HCT116 (cell line): ENCODE results near the gene PGGHG. TPM values are rescaled to one million over a fixed set of nuclear protein-coding genes. Genes with fewer than 3 reads are reported as not detected.

Experiments used
- ATAC-seq: fragments of 200-7000 bp; cut with Tn5 transposase; 2 replicates; pipeline ENCODE4 v1.9.1; 2020; ENCODE audit warnings: mild to moderate bottlenecking, moderate library complexity
- BruUV-seq: library from RNA; stranded (reverse); fragments of 400-500 nt; replicated peaks from 2 replicates; lab custom pipeline; 2021; lab: Mats Ljungman, UMichigan
- CTCF ChIA-PET: fragments of 300-600 bp; sonication (Branson Sonifier 250); formaldehyde crosslinking; loops from one replicate; lab custom pipeline; 2021; ENCODE audit warnings: antibody characterized with exemption; lab: Charles Lee
- POLR2A ChIA-PET: fragments of 300-600, 350-600 bp; sonication (Branson Sonifier 250); formaldehyde crosslinking; loops from one replicate; lab custom pipeline; 2021; ENCODE audit warnings: antibody characterized with exemption; lab: Charles Lee
- RAD21 ChIA-PET, 2 experiments: fragments of 300-600 bp; sonication (Branson Sonifier 250); formaldehyde crosslinking; loops; one replicate each; lab custom pipeline; 2023; ENCODE audit warnings: low total read pairs in 2 of 2; ENCODE audit not compliant: uncharacterized antibody in 2 of 2, unreplicated experiment in 2 of 2, low non-redundant PET in 1 of 2; lab: Charles Lee
- DNase-seq: peaks from one replicate; pipeline ENCODE4 v3.0.0-alpha.2; 2010; ENCODE audit warnings: low read depth, low spot score
- H2AFZ ChIP-seq: fragments of 200-600 bp; shearing (Covaris generic), sonication (generic); 2 replicates; pipeline ENCODE4 v1.6.1; 2017; ENCODE audit warnings: low read depth, mixed run types, mixed read lengths, antibody characterized with exemption, low read length; ENCODE audit not compliant: poor library complexity, severe bottlenecking
- H3K27ac ChIP-seq: 2 replicates; pipeline ENCODE4 v1.5.1; 2012; ENCODE audit warnings: low read depth, low read length
- H3K27me3 ChIP-seq: fragments of 200-600 bp; sonication (generic); 2 replicates; pipeline ENCODE4 v1.6.1; 2016; ENCODE audit warnings: mixed run types, low read length, mixed read lengths; ENCODE audit not compliant: insufficient read depth
- H3K36me3 ChIP-seq, 2 experiments: fragments of 200-500 bp in 1 of 2; fragments of 200-600 bp in 1 of 2; sonication (Bioruptor generic) in 1 of 2; sonication (generic) in 1 of 2; 2 replicates each; pipeline versions ENCODE4 v1.5.1 to v1.6.1; 2014 to 2016; ENCODE audit warnings: low read length in 2 of 2, inconsistent platforms in 1 of 2, mixed read lengths in 1 of 2, mixed run types in 1 of 2; ENCODE audit not compliant: insufficient read depth in 2 of 2, control insufficient read depth in 1 of 2
- H3K4me1 ChIP-seq, 2 experiments: fragments of 200-600 bp in 1 of 2; sonication (generic) in 1 of 2; 2 replicates each; pipeline versions ENCODE4 v1.5.1 to v1.6.1; 2012 to 2017; ENCODE audit warnings: low read length in 2 of 2, inconsistent platforms in 1 of 2, mild to moderate bottlenecking in 1 of 2, mixed read lengths in 1 of 2, mixed run types in 1 of 2, moderate library complexity in 1 of 2; ENCODE audit not compliant: insufficient read depth in 2 of 2, control insufficient read depth in 1 of 2
- H3K4me2 ChIP-seq: fragments of 200-600 bp; sonication (generic); 2 replicates; pipeline ENCODE4 v1.6.1; 2017; ENCODE audit warnings: mixed run types, low read length, mixed read lengths
- H3K4me3 ChIP-seq, 2 experiments: fragments of 200-600 bp in 1 of 2; sonication (generic) in 1 of 2; replicated peaks in 1 of 2; 2 replicates each; pipeline ENCODE4 v1.5.1; 2011 to 2016; ENCODE audit warnings: low read length in 2 of 2, control low read depth in 1 of 2, low read depth in 1 of 2, mild to moderate bottlenecking in 1 of 2, mixed read lengths in 1 of 2, mixed run types in 1 of 2
- H3K79me2 ChIP-seq: fragments of 200-600 bp; sonication (generic); 2 replicates; pipeline ENCODE4 v1.6.1; 2017; ENCODE audit warnings: mild to moderate bottlenecking, mixed run types, low read length, moderate library complexity, mixed read lengths; ENCODE audit not compliant: insufficient read depth
- H3K9ac ChIP-seq: fragments of 200-600 bp; sonication (generic); 2 replicates; pipeline ENCODE4 v1.6.1; 2016; ENCODE audit warnings: low read length, mixed read lengths
- H3K9me2 ChIP-seq: fragments of 200-600 bp; sonication (generic), shearing (Covaris generic); 2 replicates; pipeline ENCODE4 v1.6.1; 2017; ENCODE audit warnings: mixed run types, mild to moderate bottlenecking, moderate library complexity; ENCODE audit not compliant: insufficient read depth
- H3K9me3 ChIP-seq, 2 experiments: fragments of 200-500 bp in 1 of 2; fragments of 200-600 bp in 1 of 2; sonication (Bioruptor generic) in 1 of 2; sonication (generic) in 1 of 2; 2 replicates each; pipeline ENCODE4 v1.6.1; 2014 to 2017; ENCODE audit warnings: low read length in 2 of 2, mixed read lengths in 2 of 2, inconsistent platforms in 1 of 2, low read depth in 1 of 2, mild to moderate bottlenecking in 1 of 2, mixed run types in 1 of 2, moderate library complexity in 1 of 2; ENCODE audit not compliant: control insufficient read depth in 1 of 2, insufficient read depth in 1 of 2
- H4K20me1 ChIP-seq: fragments of 200-600 bp; sonication (generic), shearing (Covaris generic); 2 replicates; pipeline ENCODE4 v1.6.1; 2017; ENCODE audit warnings: mixed run types, mild to moderate bottlenecking, moderate library complexity; ENCODE audit not compliant: insufficient read depth
- CBX3 ChIP-seq: IDR thresholded peaks from 2 replicates; pipeline ENCODE4 v1.6.1; 2012; ENCODE audit warnings: low read depth
- EGR1 ChIP-seq: IDR thresholded peaks from 2 replicates; pipeline ENCODE4 v1.6.1; 2012; ENCODE audit warnings: low read depth
- ELF1 ChIP-seq: IDR thresholded peaks from 2 replicates; pipeline ENCODE4 v1.6.1; 2012; ENCODE audit warnings: low read depth, borderline replicate concordance
- EZH2phosphoT487 ChIP-seq: fragments of 200-600 bp; IDR thresholded peaks from 2 replicates; pipeline ENCODE4 v1.6.1; 2018; ENCODE audit warnings: antibody characterized with exemption, borderline replicate concordance
- FOSL1 ChIP-seq: IDR thresholded peaks from 2 replicates; pipeline ENCODE4 v1.6.1; 2012; ENCODE audit warnings: low read depth
- POLR2A ChIP-seq: IDR thresholded peaks from 2 replicates; pipeline ENCODE4 v1.7.0; 2011; ENCODE audit warnings: borderline replicate concordance; ENCODE audit not compliant: insufficient read depth, insufficient read length; ENCODE audit errors: extremely low read depth
- POLR2AphosphoS5 ChIP-seq: IDR thresholded peaks from 2 replicates; pipeline ENCODE4 v1.6.1; 2011; ENCODE audit warnings: mild to moderate bottlenecking, low read depth, low read length, moderate library complexity
- RAD21 ChIP-seq: IDR thresholded peaks from 2 replicates; pipeline ENCODE4 v1.6.1; 2012; ENCODE audit warnings: low read depth, mild to moderate bottlenecking
- SRF ChIP-seq: IDR thresholded peaks from 2 replicates; pipeline ENCODE4 v1.6.1; 2012; ENCODE audit warnings: low read depth
- TCF7L2 ChIP-seq: IDR thresholded peaks from 2 replicates; pipeline ENCODE4 v1.7.0; 2011; ENCODE audit warnings: borderline replicate concordance, inconsistent platforms; ENCODE audit not compliant: insufficient read depth, insufficient read length; ENCODE audit errors: extremely low read depth
- ZFX ChIP-seq: fragments of 450-650 bp; IDR thresholded peaks from 2 replicates; pipeline ENCODE4 v1.6.1; 2017
- ZNF274 ChIP-seq: fragments of 200-500 bp; sonication (Bioruptor generic); IDR thresholded peaks from 2 replicates; pipeline ENCODE4 v1.6.1; 2014; ENCODE audit warnings: mild to moderate bottlenecking, low read depth, low read length, inconsistent platforms
- intact Hi-C: fragments of 100-400 bp; cut with micrococcal nuclease; formaldehyde crosslinking; loops from 2 replicates; pipeline ENCODE4 v1.10.0; 2022
- total RNA-seq: library from RNA; stranded (reverse); gene quantifications from one replicate; pipeline ENCODE4 v1.2.1, GENCODE V29; 2021; ENCODE audit not compliant: unreplicated experiment
- TF ChIP-seq, protein P1 (sequence below): IDR thresholded peaks from 2 replicates; pipeline ENCODE4 v1.6.1; 2012
- TF ChIP-seq, protein P2 (sequence below): IDR thresholded peaks from 2 replicates; pipeline ENCODE4 v1.6.1; 2012; ENCODE audit warnings: low read depth
- TF ChIP-seq, protein P3 (sequence below), 3 experiments: fragments of 200-600 bp in 1 of 3; sonication (generic) in 1 of 3; IDR thresholded peaks in 2 of 3; conservative IDR thresholded peaks in 1 of 3; 2 replicates each; pipeline ENCODE4 v1.5.1; 2012 to 2017; ENCODE audit warnings: low read depth in 2 of 3, low read length in 2 of 3, antibody characterized with exemption in 1 of 3, borderline replicate concordance in 1 of 3, control low read depth in 1 of 3, mild to moderate bottlenecking in 1 of 3, mixed read lengths in 1 of 3, mixed run types in 1 of 3, moderate library complexity in 1 of 3; ENCODE audit not compliant: insufficient read depth in 1 of 3
- TF ChIP-seq, protein P4 (sequence below): IDR thresholded peaks from 2 replicates; pipeline ENCODE4 v1.6.1; 2012
- TF ChIP-seq, protein P5 (sequence below): IDR thresholded peaks from 2 replicates; pipeline ENCODE4 v1.6.1; 2011; ENCODE audit warnings: mild to moderate bottlenecking, low read length, moderate library complexity; ENCODE audit not compliant: insufficient replicate concordance; ENCODE audit errors: extremely low read depth

The PGGHG gene
- total RNA-seq, 1 experiment from 2014 or later: 57.5 TPM

DNA sequence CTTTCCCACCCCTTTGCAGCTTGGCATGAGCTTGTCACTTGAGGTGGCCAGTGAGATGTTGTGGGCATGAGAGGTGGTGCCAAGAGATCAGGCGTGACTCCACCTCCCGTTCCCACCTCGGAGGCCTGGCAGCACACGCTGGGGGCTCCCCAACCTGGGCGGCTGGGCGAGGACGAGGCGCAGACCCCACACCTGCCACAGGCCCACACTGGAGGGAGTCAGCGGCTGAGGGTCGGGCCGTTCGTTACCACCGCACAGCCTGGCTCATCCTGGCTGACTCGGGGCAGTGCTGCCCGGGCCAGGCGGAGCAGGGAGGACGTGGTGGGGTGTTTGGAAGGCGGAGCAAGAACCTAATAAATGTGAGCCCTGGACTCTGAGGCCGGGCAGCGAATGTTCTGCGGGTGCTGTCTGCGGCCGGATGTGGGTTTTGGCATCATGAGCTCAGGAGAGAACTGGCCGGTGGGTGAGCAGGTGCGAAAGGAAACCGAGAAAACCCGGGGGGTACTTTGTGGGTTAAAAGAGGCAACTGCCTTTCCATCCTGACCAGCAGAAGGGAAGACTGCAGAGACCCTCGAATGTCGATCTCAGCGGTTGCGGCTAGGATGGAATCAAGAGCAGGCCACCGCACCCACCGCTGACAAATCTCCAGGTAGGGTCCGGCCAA lies 41.9 kb downstream of the PGGHG start:
- no peaks in the 10 kb centered on the region for H4K20me1 ChIP-seq
- RAD21 ChIA-PET: no interaction called here
- DNase-seq (no peak), ATAC-seq (no peak)
- no TSS peak for BruUV-seq
- H3K9me3 ChIP-seq: no peaks in the 10 kb centered on the region; a peak in 1 of 4 replicates
- POLR2A ChIA-PET: no interaction called here
- no peak overlapping the region for H3K27ac ChIP-seq
- H3K4me2 ChIP-seq: no peak overlapping the region
- no peaks in the 10 kb centered on the region for H3K36me3 ChIP-seq
- no peak overlapping the region for H2AFZ ChIP-seq
- CTCF ChIA-PET: no interaction called here
- H3K4me1 ChIP-seq: peaks cover 0 to 7% of the 10 kb centered on the region in 2 experiments; a peak in 2 of 4 replicates
- intact Hi-C loops: no loop called here
- H3K27me3 ChIP-seq: no peaks in the 10 kb centered on the region
- TF ChIP-seq, protein P1, sequence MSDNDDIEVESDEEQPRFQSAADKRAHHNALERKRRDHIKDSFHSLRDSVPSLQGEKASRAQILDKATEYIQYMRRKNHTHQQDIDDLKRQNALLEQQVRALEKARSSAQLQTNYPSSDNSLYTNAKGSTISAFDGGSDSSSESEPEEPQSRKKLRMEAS: no peak
- TF ChIP-seq ZFX (no peak), ZNF274 (no peak), FOSL1 (no peak), EGR1 (no peak), EZH2phosphoT487 (no peak), RAD21 (no peak), POLR2AphosphoS5 (no peak), POLR2A (no peak), SRF (no peak), TCF7L2 (no peak), CBX3 (no peak), ELF1 (no peak)
- TF ChIP-seq, protein P2, sequence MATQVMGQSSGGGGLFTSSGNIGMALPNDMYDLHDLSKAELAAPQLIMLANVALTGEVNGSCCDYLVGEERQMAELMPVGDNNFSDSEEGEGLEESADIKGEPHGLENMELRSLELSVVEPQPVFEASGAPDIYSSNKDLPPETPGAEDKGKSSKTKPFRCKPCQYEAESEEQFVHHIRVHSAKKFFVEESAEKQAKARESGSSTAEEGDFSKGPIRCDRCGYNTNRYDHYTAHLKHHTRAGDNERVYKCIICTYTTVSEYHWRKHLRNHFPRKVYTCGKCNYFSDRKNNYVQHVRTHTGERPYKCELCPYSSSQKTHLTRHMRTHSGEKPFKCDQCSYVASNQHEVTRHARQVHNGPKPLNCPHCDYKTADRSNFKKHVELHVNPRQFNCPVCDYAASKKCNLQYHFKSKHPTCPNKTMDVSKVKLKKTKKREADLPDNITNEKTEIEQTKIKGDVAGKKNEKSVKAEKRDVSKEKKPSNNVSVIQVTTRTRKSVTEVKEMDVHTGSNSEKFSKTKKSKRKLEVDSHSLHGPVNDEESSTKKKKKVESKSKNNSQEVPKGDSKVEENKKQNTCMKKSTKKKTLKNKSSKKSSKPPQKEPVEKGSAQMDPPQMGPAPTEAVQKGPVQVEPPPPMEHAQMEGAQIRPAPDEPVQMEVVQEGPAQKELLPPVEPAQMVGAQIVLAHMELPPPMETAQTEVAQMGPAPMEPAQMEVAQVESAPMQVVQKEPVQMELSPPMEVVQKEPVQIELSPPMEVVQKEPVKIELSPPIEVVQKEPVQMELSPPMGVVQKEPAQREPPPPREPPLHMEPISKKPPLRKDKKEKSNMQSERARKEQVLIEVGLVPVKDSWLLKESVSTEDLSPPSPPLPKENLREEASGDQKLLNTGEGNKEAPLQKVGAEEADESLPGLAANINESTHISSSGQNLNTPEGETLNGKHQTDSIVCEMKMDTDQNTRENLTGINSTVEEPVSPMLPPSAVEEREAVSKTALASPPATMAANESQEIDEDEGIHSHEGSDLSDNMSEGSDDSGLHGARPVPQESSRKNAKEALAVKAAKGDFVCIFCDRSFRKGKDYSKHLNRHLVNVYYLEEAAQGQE: no peak
- TF ChIP-seq, protein P3, sequence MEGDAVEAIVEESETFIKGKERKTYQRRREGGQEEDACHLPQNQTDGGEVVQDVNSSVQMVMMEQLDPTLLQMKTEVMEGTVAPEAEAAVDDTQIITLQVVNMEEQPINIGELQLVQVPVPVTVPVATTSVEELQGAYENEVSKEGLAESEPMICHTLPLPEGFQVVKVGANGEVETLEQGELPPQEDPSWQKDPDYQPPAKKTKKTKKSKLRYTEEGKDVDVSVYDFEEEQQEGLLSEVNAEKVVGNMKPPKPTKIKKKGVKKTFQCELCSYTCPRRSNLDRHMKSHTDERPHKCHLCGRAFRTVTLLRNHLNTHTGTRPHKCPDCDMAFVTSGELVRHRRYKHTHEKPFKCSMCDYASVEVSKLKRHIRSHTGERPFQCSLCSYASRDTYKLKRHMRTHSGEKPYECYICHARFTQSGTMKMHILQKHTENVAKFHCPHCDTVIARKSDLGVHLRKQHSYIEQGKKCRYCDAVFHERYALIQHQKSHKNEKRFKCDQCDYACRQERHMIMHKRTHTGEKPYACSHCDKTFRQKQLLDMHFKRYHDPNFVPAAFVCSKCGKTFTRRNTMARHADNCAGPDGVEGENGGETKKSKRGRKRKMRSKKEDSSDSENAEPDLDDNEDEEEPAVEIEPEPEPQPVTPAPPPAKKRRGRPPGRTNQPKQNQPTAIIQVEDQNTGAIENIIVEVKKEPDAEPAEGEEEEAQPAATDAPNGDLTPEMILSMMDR (IDR thresholded peaks at IDR 0.05 in 2 of 3, conservative IDR thresholded peaks at IDR 0.05 in 1 of 3; ENCODE audit: borderline replicate concordance in 1 of 3, insufficient read depth in 1 of 3, low read depth in 2 of 3, low read length in 2 of 3): no peak
- TF ChIP-seq, protein P4, sequence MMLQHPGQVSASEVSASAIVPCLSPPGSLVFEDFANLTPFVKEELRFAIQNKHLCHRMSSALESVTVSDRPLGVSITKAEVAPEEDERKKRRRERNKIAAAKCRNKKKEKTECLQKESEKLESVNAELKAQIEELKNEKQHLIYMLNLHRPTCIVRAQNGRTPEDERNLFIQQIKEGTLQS: no peak
- TF ChIP-seq, protein P5, sequence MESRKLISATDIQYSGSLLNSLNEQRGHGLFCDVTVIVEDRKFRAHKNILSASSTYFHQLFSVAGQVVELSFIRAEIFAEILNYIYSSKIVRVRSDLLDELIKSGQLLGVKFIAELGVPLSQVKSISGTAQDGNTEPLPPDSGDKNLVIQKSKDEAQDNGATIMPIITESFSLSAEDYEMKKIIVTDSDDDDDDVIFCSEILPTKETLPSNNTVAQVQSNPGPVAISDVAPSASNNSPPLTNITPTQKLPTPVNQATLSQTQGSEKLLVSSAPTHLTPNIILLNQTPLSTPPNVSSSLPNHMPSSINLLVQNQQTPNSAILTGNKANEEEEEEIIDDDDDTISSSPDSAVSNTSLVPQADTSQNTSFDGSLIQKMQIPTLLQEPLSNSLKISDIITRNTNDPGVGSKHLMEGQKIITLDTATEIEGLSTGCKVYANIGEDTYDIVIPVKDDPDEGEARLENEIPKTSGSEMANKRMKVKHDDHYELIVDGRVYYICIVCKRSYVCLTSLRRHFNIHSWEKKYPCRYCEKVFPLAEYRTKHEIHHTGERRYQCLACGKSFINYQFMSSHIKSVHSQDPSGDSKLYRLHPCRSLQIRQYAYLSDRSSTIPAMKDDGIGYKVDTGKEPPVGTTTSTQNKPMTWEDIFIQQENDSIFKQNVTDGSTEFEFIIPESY: no peak
- H3K79me2 ChIP-seq: no peaks in the 10 kb centered on the region
- H3K9ac ChIP-seq: no peak overlapping the region
- H3K9me2 ChIP-seq: no peaks in the 10 kb centered on the region
- H3K4me3 ChIP-seq: no peak overlapping the region
